ENCODE measurements around the gene TSSK6.

TSSK6 gene

GRCh38 chr19:19514881-19515641 is at the start of gene TSSK6:
TSSK6 (minus strand) TSS chr19:19515548; CDS start chr19:19515427, 121 bp downstream.
- DNase-seq (ENCODE audit: low spot score), result no peak

GRCh38 chr19:19563348-19563848 is 48.0 kb upstream of the TSSK6 start:
- no peak for DNase-seq (ENCODE audit: low spot score)

DNA sequence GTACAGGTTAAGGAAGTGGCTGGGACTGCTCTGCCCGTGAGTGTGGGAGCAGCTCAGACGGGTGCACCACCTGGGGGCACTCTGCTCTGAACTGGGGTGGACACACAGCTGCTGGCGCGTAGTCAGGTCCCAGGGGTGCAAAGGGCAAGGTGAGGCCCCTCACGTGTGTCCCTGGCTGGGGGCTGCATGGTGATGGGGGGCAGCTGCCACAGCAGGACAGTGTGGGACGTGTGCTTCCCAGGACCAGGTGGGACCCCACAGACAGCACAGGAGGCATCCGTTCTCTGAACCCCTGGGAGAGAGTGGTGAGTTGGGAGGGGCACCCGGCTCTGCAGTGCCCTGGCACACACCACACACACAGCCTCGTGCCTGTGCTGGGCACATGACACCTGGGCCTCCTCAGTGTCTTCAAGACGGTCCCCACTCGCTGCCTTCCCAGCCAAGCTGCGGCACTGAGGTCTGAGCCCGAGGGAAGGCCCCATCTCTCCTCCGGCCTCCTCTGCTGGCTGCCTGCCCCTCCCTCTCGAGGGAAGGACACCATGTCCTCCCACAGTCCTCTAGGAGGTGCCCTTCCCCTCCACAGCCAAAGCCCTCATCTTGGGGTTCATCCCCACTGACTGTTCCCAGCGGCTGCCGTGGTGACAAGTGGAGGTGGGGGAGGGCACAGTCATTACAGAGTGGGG is 47.5 kb upstream of the TSSK6 start:
- no peak for DNase-seq (ENCODE audit: low spot score)

- no peak for DNase-seq (ENCODE audit: low spot score)
These were observed 46.8 kb upstream of the TSSK6 start for GRCh38 chr19:19561946-19562664.

DNA sequence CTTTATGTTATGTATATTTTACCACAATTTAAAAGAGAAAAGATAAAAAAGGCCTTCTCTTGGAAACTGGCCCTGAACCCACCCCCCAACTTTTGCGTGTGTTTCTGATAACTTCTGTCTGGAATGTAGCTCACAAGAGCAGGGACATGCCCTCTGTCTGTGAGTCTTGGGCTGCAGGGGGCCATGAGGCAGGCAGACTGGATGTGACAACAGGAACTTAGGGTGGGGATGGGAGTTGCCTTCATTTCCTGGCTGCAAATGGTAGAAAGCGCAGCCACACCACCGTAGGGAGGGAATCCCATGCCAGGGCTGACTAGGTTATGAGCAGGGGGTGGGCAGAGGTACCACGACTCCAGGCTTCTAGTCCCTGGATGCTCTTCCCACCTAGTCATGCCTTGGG is 44.6 kb upstream of the TSSK6 start:
- no peak for DNase-seq (ENCODE audit: low spot score)

DNA sequence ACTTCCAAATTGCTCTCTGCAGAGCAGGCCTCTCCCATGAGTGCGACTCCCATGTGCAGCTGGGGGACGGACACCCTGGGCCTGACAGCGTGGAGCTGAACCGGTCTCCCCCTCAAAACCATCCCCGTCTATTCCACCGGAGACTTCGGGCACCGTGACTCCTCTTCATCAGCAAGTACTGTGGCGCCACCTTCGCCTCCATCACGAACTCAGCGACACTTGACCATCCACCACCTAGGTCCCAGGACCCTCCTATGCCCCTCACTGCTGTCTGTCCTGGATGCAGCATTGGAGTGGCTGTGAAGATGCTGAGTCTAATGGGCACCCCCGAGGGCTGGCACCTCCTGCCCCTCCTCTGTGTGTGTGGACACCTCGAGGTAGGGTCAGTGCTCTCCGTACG is 43.3 kb upstream of the TSSK6 start:
- DNase-seq (ENCODE audit: low spot score), result no peak

DNA sequence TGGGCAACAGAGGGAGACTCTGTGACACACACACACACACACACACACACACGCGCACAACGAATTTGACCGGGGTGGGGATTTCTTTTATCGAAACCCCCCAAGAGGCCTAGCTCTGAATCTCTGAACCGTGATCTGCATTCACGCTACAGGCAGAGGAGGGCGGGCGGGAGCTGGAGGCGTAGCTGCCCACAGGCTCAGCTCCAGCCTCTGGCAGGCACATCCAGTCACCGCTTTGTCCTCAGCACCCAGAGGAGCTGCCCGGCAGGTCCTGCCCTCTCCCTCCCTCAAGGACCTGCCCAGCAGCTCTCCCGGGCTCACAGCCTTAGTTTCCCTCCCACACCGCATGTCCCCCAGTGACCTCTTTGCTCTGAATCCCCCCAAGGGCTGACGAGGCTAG is 42.7 kb upstream of the TSSK6 start:
- no peak for DNase-seq (ENCODE audit: low spot score)

GRCh38 chr19:19554074-19555023 is 39.0 kb upstream of the TSSK6 start:
- DNase-seq (ENCODE audit: low spot score), result peak; percentile 44

DNA sequence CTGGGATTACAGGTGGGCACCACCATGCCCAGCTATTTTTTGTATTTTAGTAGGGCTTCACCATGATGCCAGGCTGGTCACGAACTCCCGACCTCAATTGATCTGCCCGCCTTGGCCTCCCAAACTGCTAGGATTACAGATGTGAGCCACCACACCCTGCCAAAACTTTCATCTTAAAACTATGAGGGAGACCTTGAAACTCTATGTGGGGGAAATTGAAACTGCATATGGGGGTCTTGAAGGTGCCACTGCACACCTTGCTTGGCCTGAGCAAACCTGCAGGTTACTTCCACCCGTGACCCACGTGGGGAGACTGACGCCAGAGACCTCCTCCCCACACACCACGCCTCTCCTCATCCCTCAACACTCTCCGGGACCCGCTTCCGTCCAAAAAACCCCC is 38.3 kb upstream of the TSSK6 start:
- no peak for DNase-seq (ENCODE audit: low spot score)

DNA sequence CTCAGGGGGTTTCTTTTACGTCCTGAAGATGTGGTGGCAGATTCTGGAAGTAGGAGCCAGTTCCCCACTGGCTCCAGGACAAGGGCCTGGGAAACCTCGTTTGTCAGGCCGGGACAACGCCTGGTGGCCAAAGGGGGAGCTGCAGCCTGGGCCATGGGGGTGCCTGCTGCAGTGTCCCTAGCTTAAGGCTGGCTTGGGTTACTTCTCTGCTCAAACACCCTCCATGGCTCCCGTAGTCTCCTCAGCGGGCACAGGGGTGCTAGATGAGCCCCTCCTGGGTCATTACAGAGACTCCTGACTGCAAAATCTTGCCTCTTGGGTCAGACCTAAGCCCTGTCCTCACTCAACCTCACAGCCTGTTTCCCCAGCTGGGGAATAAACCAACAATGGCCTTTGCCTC is 37.5 kb upstream of the TSSK6 start:
- peak; percentile 25 for DNase-seq (ENCODE audit: low spot score)

GRCh38 chr19:19551853-19552192 is 36.5 kb upstream of the TSSK6 start:
- DNase-seq (ENCODE audit: low spot score), result no peak

DNA sequence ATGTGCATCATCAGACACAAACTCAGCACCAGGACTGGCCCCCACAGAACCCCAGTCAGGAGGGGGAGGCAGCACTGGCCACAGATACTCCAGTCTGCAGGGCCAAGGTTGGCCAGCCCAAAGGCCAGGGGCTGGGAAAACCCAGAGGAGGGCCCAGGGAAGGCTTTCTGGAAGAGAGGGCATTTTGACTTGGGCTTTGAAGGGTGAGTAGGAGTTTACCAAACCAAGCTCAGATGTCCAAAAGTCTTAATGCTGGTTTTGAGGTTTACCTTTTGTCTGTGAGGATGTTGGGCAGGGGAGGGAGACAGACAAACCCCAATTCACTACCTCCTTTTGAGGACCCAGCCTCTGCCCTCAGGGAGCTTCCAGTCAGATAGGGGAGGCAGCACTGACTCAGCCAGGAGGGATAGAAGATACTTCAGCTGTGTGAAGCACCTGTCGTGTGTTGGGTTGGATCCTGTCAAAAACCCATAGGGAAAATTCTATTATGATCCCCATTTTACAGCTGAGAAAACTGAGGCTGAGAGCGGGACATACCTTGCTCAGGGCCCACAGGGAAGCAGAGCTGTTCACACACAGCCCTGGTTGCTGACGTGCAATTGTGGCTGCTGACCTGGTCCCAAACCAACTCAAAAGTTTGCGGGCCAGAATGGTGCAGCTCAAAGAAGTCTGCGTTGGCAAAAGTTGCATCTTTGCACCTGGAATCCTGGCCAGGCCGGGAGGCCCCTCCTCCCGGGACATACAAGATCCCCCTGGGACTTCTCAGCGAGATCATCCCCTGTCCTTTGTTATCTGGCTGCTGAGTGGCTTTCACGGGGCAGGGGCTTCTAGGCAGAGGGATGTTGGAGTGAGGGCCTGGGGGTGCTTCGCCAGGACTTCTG is 35.9 kb upstream of the TSSK6 start:
- DNase-seq (ENCODE audit: low spot score), result no peak

GRCh38 chr19:19550485-19550929 is 35.2 kb upstream of the TSSK6 start:
- no peak for DNase-seq (ENCODE audit: low spot score)

GRCh38 chr19:19549804-19550464 is 34.6 kb upstream of the TSSK6 start:
- no peak for DNase-seq (ENCODE audit: low spot score)

DNA sequence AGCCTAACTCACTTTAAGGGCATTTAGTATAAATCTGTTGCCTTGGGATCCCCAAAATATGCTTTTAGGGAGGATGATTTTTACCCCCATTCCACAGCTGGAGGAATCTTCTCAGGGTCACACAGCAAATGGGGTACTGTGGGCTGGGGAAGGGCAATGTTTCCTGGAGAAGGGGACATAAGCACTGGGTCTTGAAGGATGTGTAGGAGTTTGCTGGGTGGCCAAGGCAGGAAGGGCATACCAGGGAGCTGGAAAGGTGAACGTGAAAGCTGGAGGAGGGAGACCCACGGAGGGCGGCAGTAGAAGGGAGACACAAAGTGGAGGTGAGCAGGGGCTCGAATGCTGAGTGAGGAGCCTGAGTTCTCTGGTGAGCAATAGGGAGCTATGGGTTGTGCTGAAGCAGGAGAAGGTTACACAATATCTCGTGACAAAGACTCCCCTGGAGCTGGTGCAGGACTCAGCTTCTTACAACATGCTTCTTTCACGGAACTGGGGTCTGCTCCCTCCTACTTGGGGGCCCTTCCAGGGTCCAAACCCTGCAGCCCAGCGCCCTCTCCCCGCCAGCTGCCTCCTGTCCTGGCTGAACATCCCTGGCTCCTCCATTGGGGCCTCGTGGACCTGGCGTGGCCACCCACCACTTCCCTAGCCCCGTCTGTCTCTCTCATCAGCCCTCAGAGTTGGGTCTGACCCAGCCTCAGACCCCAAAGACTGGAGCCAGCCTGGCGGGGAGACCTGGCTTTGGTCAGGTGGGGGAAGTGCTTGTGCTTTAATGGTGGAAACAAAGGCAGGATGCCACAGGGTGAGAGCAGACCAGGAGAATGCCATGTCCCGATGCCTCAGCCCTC is 33.8 kb upstream of the TSSK6 start:
- no peak for DNase-seq (ENCODE audit: low spot score)

DNA sequence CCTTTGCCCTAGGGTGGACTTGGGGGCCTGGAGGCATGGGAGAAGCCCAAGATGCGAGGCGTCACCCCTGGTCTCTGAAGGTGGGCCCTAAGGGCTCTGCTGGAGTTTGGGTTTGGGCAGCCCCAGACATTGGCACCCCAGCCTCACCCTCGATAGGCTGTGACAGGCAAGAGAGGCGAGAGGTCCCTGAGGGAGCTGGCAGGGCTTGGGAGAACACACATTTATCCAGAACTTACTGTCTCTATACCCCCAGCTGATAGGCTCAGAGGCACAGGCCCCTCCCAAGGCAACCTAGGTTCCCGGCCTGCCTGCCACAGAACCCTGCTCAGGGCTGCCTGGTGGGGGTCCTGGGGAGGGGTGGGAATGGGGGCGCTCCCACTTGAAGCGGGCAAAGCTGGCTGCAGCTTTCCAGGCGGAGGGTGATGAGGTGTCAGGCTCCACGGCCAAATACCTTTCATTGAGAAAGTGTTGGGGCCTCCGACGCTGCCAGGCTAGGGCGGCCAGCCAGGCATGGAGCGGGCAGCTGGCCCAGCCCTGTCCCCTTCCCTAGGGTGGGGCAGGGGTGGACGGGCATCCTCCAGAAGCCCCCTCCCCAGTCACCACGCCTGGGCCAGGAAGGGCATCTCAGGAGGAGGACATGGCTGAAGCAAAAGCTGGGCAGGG is 32.5 kb upstream of the TSSK6 start:
- DNase-seq (ENCODE audit: low spot score), result no peak

DNA sequence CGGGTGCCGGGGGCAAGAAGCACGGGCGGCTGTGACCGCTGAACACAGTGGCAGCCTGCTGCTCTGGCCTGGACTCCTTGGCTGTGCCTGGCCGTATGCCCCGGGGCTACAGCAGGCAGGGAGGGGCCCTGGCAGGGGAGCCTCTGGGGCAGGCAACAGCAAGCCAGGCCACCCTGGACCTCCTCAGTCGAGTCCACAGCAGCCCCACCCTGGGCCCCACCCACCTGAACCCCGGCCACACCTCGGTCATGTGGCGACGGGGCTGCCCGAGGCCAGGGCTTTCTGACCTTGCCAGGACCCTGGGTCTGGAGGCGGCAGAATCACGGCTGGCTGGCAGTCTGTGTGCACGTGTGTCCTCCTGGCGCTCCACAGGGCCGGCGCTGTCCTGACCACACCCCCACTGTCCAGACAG is 31.4 kb upstream of the TSSK6 start:
- DNase-seq (ENCODE audit: low spot score), result no peak

DNA sequence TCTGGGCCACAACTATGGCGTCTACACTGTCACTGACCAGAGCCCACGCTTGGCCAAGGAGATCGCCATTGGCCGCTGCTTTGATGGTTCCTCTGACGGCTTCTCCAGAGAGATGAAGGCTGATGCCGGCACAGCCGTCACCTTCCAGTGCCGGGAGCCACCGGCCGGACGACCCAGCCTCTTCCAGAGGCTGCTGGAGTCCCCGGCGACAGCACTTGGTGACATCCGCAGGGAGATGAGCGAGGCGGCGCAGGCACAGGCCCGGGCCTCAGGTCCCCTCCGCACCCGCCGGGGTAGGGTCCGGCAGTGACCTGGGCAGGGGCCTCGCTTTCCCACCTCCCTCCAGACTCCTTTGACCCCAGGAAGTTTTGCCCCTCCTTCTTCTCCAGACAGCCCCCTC is 30.4 kb upstream of the TSSK6 start:
- no peak for DNase-seq (ENCODE audit: low spot score)

All from LoVo (cell line).